Measurements from ENCODE around the gene DONSON. TPM values are rescaled to one million over a fixed set of nuclear protein-coding genes. Genes with fewer than 3 reads are reported as not detected.

DONSON gene
- total RNA-seq, 2 donors from 2014 or later: 5.6 to 6.5 TPM

GRCh38 chr21:33567914-33568313, 20.6 kb downstream of the DONSON start:
- H3K4me1 ChIP-seq: no peaks in the 10 kb centered on the region
- DNase-seq (no peak), ATAC-seq (no peak)
- H3K9me3 ChIP-seq: no peaks in the 10 kb centered on the region
- no peak overlapping the region for H3K4me3 ChIP-seq
- WGBS, 2 donors: 79 to 92% methylated on average over 6 of the region's 6 CpGs
- no peak overlapping the region for H3K27ac ChIP-seq
- intact Hi-C loops (cut with DNase I): no loop called here
- H3K27me3 ChIP-seq: no peaks in the 10 kb centered on the region
- H3K36me3 ChIP-seq (replicated peaks in 1 of 2; ENCODE audit: insufficient read depth in 1 of 2, low read depth in 2 of 2): peaks cover 5 to 8% of the 10 kb centered on the region in 2 donors
- TF ChIP-seq CTCF (IDR thresholded peaks at IDR 0.05) (no peak), POLR2A (IDR thresholded peaks at IDR 0.05) (no peak)

GRCh38 chr21:33566514-33566913, 22.0 kb downstream of the DONSON start:
- H3K4me1 ChIP-seq: no peaks in the 10 kb centered on the region
- TF ChIP-seq POLR2A (IDR thresholded peaks at IDR 0.05) (no peak), CTCF (IDR thresholded peaks at IDR 0.05) (no peak)
- peaks cover 5 to 11% of the 10 kb centered on the region in 2 donors for H3K36me3 ChIP-seq (replicated peaks in 1 of 2; ENCODE audit: insufficient read depth in 1 of 2, low read depth in 2 of 2)
- intact Hi-C loops (cut with DNase I): no loop called here
- H3K27me3 ChIP-seq: no peaks in the 10 kb centered on the region
- 92 to 97% methylated on average over 2 of the region's 2 CpGs for WGBS, 2 donors
- no peaks in the 10 kb centered on the region for H3K9me3 ChIP-seq
- H3K27ac ChIP-seq: no peak overlapping the region
- ATAC-seq (no peak), DNase-seq (no peak)
- no peak overlapping the region for H3K4me3 ChIP-seq

- Histone ChIP-seq H3K27me3 (no peaks in the 10 kb centered on the region), H3K9me3 (no peaks in the 10 kb centered on the region), H3K4me3 (no peak overlapping the region), H3K36me3 (replicated peaks in 1 of 2; ENCODE audit: insufficient read depth in 1 of 2, low read depth in 2 of 2) (peaks cover 6 to 26% of the 10 kb centered on the region in 2 donors), H3K4me1 (peaks cover 6% of the 10 kb centered on the region), H3K27ac (no peak overlapping the region)
- WGBS, 2 donors: 96 to 98% methylated on average over 2 of the region's 2 CpGs
- no peak for DNase-seq
- TF ChIP-seq CTCF (IDR thresholded peaks at IDR 0.05) (no peak), POLR2A (IDR thresholded peaks at IDR 0.05) (no peak)
- ATAC-seq: no peak
- intact Hi-C loops (cut with DNase I): no loop called here
Observed at GRCh38 chr21:33562389-33562788, 26.1 kb downstream of the DONSON start.

- no peak overlapping the region for H3K4me3 ChIP-seq
- H3K36me3 ChIP-seq (replicated peaks in 1 of 2; ENCODE audit: insufficient read depth in 1 of 2, low read depth in 2 of 2): peaks cover 10 to 28% of the 10 kb centered on the region in 2 donors
- intact Hi-C loops (cut with DNase I): no loop called here
- no peak for DNase-seq
- ATAC-seq: no peak
- H3K27me3 ChIP-seq: no peaks in the 10 kb centered on the region
- TF ChIP-seq CTCF (IDR thresholded peaks at IDR 0.05) (no peak), POLR2A (IDR thresholded peaks at IDR 0.05) (no peak)
- H3K9me3 ChIP-seq: no peaks in the 10 kb centered on the region
- no peak overlapping the region for H3K27ac ChIP-seq
- peaks cover 6% of the 10 kb centered on the region for H3K4me1 ChIP-seq
- 44 to 46% methylated on average over 2 of the region's 2 CpGs for WGBS, 2 donors
Observed at GRCh38 chr21:33561373-33561772, 27.1 kb downstream of the DONSON start.

- H3K4me3 ChIP-seq: no peak overlapping the region
- no peaks in the 10 kb centered on the region for H3K9me3 ChIP-seq
- H3K27me3 ChIP-seq: no peaks in the 10 kb centered on the region
- H3K4me1 ChIP-seq: peaks cover 10% of the 10 kb centered on the region
- H3K27ac ChIP-seq: no peak overlapping the region
- DNase-seq: no peak
- peaks cover 10 to 28% of the 10 kb centered on the region in 2 donors for H3K36me3 ChIP-seq (replicated peaks in 1 of 2; ENCODE audit: insufficient read depth in 1 of 2, low read depth in 2 of 2)
- ATAC-seq: no peak
- no peak for TF ChIP-seq POLR2A (IDR thresholded peaks at IDR 0.05)
- TF ChIP-seq CTCF (IDR thresholded peaks at IDR 0.05): no peak
- intact Hi-C loops (cut with DNase I): no loop called here
Observed at GRCh38 chr21:33560965-33561364, 27.5 kb downstream of the DONSON start.

Data from body of pancreas (tissue), 4 donors.